KOPT-K1 (cell line): ENCODE results near the gene OST4.

ENCODE experiments used
- H3K27ac ChIP-seq: fragments of 200-600 bp; sonication (generic); 2 replicates; pipeline ENCODE4 v1.5.1; 2016; ENCODE audit warnings: antibody characterized with exemption, mild to moderate bottlenecking, low read depth, low read length; ENCODE audit not compliant: poor library complexity, severe bottlenecking
- H3K36me3 ChIP-seq: fragments of 200-600 bp; sonication (generic); 2 replicates; pipeline ENCODE4 v1.5.1; 2017; ENCODE audit warnings: antibody characterized with exemption, mild to moderate bottlenecking, low read length, moderate library complexity; ENCODE audit not compliant: insufficient read depth
- H3K9me3 ChIP-seq: fragments of 200-600 bp; sonication (generic); 2 replicates; pipeline ENCODE4 v1.5.1; 2017; ENCODE audit warnings: antibody characterized with exemption, low read length, mild to moderate bottlenecking; ENCODE audit not compliant: insufficient read depth, poor library complexity, severe bottlenecking

OST4 gene

GRCh38 chr2:27039426-27039825 lies 32.0 kb downstream of the OST4 start:
- no peak overlapping the region for H3K27ac ChIP-seq
- H3K36me3 ChIP-seq, result peaks cover 88% of the 10 kb centered on the region
- no peaks in the 10 kb centered on the region for H3K9me3 ChIP-seq

- Histone ChIP-seq H3K9me3 (no peaks in the 10 kb centered on the region), H3K27ac (no peak overlapping the region), H3K36me3 (peaks cover 88% of the 10 kb centered on the region)
Measured at GRCh38 chr2:27038631-27039339, 32.7 kb downstream of the OST4 start.

- H3K27ac ChIP-seq, result no peak overlapping the region
- no peaks in the 10 kb centered on the region for H3K9me3 ChIP-seq
- H3K36me3 ChIP-seq, result peaks cover 84% of the 10 kb centered on the region
Measured at GRCh38 chr2:27038012-27038411, 33.4 kb downstream of the OST4 start.

GRCh38 chr2:27033253-27033852 lies 38.1 kb downstream of the OST4 start:
- peak overlapping the region; percentile 65 for H3K27ac ChIP-seq
- H3K36me3 ChIP-seq, result peaks cover 38% of the 10 kb centered on the region
- no peaks in the 10 kb centered on the region for H3K9me3 ChIP-seq

- H3K36me3 ChIP-seq, result peaks cover 31% of the 10 kb centered on the region
- peak within 1 kb of the TSS; percentile 65 for H3K27ac ChIP-seq
- H3K9me3 ChIP-seq, result no peaks in the 10 kb centered on the region
Measured at GRCh38 chr2:27032495-27033252, 38.8 kb downstream of the OST4 start, which contains the start of gene TMEM214. Gene TMEM214, plus strand, starts transcription at chr2:27032965. Its CDS starts 51 bp downstream, at chr2:27033016.

GRCh38 chr2:27029051-27029450 lies 42.4 kb downstream of the OST4 start:
- no peaks in the 10 kb centered on the region for H3K36me3 ChIP-seq
- no peak overlapping the region for H3K27ac ChIP-seq
- no peaks in the 10 kb centered on the region for H3K9me3 ChIP-seq

- H3K9me3 ChIP-seq, result no peaks in the 10 kb centered on the region
- no peaks in the 10 kb centered on the region for H3K36me3 ChIP-seq
- no peak overlapping the region for H3K27ac ChIP-seq
Measured at GRCh38 chr2:27027211-27027651, 44.2 kb downstream of the OST4 start.

- no peaks in the 10 kb centered on the region for H3K36me3 ChIP-seq
- no peaks in the 10 kb centered on the region for H3K9me3 ChIP-seq
- H3K27ac ChIP-seq, result no peak overlapping the region
Measured at GRCh38 chr2:27025861-27026851, 45.3 kb downstream of the OST4 start.

GRCh38 chr2:27025281-27025800 lies 46.1 kb downstream of the OST4 start:
- Histone ChIP-seq H3K9me3 (no peaks in the 10 kb centered on the region), H3K36me3 (no peaks in the 10 kb centered on the region), H3K27ac (no peak overlapping the region)

- Histone ChIP-seq H3K36me3 (no peaks in the 10 kb centered on the region), H3K27ac (no peak overlapping the region)
Measured at GRCh38 chr2:27024812-27025211, 46.6 kb downstream of the OST4 start.

GRCh38 chr2:27024188-27024587 lies 47.3 kb downstream of the OST4 start:
- Histone ChIP-seq H3K36me3 (no peaks in the 10 kb centered on the region), H3K27ac (no peak overlapping the region), H3K9me3 (no peaks in the 10 kb centered on the region)

More at GRCh38 chr2:27024812-27025211, 46.6 kb downstream of the OST4 start:
- H3K9me3 ChIP-seq, result no peaks in the 10 kb centered on the region

GRCh38 chr2:27023740-27024139 lies 47.7 kb downstream of the OST4 start:
- H3K9me3 ChIP-seq, result no peaks in the 10 kb centered on the region
- H3K36me3 ChIP-seq, result no peaks in the 10 kb centered on the region
- no peak overlapping the region for H3K27ac ChIP-seq

- H3K36me3 ChIP-seq, result no peaks in the 10 kb centered on the region
- no peaks in the 10 kb centered on the region for H3K9me3 ChIP-seq
- H3K27ac ChIP-seq, result no peak overlapping the region
Measured at GRCh38 chr2:27021253-27022049, 50.0 kb downstream of the OST4 start.
